Epidermal melanocyte (primary cell): ENCODE data around the gene RASEF.

Experiments used
- DNase-seq: peaks from one replicate; pipeline ENCODE4 v3.0.0; 2011; ENCODE audit warnings: low spot score; ENCODE audit not compliant: insufficient read length

RASEF gene

DNA sequence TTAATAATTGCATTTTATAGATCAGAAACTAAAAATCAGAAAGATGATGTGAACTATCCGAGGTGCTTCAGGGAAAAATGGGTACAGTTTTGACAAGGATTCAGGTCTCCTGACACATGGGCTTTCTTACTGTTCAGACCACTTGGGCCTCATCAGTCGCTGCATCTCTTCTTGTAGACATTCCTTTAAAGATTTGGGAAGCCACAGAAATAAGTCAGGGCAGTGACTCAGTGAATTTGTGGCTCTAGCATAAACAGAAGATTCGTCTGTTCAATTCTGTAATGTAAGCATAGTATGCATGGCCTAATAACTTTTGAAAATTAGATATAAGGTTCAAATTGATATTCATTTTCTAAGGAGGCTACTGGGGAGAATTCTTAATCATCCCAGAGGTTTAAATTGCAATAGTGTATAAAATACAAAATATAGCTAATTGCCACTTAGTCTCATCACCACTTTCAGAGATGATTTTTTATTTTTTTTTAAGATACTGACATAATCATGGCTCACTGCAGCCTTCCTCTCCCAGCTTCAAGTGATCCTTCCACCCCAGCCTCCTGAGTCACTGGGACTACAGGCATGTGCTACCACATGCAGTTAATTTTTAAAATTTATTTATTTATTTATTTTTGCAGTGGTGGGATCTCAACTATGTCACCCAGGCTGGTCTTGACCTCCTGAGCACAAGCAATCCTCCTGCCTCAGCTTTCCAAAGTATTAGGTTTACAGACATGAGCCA is 48.9 kb downstream of the RASEF start:
- no peak for DNase-seq

- DNase-seq, result no peak
Observed at GRCh38 chr9:83012922-83013838, 49.8 kb downstream of the RASEF start.

DNA sequence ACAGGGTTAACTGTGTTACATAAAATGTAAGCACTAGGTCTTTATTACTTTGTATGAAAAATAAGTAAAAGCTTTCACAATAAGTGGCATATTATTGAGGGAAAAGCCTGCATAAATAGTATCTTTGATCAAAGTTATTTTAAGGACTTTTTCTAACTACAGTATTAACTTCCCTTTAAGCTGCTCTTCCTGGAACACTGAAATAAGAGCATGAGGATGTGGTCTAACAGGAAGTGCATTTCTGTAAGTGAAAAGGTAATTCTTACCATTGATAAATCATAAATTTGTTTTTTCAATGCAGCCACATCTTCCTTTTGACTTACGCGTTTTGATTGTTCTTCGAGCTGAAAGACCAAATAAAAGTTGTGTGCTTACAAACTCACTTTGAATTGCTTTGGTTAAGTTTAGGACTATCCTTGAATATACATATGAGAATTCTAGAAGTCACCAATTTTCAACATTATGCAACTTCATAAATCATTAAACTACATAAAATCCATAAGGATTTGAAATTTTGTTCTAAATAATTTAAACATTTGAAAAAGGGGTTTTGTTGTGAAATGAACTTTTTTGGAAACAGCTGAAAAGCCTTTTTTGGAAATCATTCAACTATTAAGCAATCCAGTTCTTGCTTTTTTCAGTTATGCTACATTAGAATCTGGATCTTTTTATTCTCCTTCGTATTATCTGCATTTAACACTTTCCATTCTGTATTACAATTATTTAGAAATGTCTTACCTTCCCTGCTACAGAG is 50.6 kb downstream of the RASEF start:
- no peak for DNase-seq

DNA sequence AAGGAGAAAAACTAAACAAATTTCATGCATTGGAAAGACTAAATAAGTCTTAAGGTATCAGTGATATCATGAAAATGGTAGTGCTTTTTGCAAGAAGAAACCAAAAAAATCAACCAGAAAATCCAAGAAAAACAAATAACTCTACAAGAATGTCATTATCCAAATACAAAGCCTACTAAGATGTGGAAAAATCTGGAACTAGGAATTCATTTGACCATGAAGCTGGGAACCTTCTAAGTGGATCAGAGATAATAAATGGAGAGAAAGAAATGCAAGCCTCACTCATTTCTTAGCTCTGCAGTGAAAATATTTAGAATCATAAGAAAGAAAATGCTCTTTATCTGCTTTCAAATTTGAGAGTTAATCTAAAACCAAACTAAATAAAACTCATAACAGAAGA is 51.3 kb downstream of the RASEF start:
- no peak for DNase-seq

GRCh38 chr9:83007521-83008300 is 55.2 kb downstream of the RASEF start:
- no peak for DNase-seq

DNA sequence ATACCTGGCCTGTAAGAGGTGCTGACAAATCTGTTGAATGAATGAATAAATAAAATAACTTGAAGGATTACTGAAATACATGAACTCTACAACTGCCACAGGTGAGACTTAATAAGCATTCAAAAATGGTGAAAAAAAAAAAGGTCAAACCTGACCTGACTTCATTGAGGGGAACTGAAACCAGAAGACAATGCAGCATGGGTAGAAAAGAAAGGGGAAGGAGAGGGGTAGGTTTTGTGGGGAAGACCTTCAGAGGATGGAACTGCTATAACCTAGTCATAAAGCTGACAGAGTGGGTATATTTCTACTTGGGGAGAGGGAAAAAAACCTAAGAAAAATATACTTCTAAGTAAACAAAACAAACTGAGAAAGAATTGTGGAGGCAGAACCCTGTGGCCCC is 56.6 kb downstream of the RASEF start:
- no peak for DNase-seq

DNA sequence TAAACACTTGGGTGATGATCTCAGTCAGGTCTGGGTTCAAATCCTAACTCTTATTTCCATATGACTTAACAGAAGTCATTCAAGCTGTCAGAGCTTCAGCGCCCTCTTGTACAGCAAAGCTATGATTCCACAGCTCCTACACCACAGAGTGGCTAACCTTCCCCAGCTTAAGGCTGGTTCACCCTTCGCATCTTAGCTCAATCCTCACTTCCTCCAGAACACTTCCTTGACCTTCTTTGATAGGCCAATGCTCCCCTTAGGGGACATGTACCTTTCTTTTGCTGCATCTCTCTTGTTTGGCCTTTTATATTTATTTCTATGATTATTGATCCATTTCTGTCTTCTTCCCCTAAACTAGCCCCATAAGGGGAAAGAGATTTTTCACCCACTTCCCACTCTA is 57.0 kb downstream of the RASEF start:
- DNase-seq, result no peak

- no peak for DNase-seq
Observed at GRCh38 chr9:83005361-83005760, 57.6 kb downstream of the RASEF start.

DNA sequence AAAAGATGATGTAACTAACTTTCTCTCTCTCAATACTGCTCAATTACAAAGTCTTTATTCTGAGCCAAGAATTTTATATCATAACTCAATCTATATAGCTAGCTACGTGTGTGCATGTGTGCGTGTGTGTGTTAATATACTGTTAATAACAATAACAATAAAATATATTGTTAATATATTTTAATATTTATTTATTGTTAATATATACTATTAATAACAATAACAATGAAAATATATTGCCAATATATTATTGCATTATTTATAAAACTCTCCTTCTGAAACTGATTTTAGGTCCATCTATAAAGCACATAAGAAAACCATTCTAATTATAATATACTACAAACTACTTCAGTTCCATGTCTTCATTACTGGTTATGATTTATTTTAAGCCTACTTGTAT is 60.6 kb downstream of the RASEF start:
- DNase-seq, result no peak

- no peak for DNase-seq
Observed at GRCh38 chr9:83000765-83001164, 62.2 kb downstream of the RASEF start.

- DNase-seq, result no peak
Observed at GRCh38 chr9:82998409-82998808, 64.5 kb downstream of the RASEF start.

DNA sequence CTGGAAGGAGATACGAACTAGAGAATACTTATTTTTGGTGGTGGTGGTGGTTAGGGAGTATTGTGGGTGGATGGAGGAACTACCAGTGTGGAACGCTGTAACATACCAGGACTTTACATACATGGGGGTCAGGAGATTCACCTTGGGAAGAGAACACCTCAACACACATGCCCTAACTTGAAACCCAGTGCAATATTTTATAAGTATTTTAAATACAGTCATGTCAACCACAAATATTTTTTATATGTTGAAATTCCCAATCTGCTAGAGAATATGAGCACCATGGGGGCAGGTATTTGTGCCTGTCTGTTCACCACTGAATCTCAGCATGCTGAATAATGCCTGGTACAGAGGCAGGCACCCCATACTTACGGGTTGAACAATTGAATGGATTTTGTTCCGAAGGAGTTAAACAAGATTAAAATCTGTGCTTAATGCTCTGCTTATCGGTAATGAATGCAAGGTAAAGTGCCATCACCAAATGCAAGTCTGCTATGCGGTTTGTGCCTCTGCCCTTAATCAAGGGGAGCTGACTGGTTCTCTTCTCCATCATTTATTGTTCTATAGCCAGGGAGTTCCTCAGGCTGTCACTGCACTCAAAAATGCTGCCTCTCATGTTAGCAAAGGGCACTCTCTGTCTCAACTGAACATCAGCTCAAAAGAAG is 65.3 kb downstream of the RASEF start:
- no peak for DNase-seq

- DNase-seq, result no peak
Observed at GRCh38 chr9:82996941-82997340, 66.0 kb downstream of the RASEF start.

DNA sequence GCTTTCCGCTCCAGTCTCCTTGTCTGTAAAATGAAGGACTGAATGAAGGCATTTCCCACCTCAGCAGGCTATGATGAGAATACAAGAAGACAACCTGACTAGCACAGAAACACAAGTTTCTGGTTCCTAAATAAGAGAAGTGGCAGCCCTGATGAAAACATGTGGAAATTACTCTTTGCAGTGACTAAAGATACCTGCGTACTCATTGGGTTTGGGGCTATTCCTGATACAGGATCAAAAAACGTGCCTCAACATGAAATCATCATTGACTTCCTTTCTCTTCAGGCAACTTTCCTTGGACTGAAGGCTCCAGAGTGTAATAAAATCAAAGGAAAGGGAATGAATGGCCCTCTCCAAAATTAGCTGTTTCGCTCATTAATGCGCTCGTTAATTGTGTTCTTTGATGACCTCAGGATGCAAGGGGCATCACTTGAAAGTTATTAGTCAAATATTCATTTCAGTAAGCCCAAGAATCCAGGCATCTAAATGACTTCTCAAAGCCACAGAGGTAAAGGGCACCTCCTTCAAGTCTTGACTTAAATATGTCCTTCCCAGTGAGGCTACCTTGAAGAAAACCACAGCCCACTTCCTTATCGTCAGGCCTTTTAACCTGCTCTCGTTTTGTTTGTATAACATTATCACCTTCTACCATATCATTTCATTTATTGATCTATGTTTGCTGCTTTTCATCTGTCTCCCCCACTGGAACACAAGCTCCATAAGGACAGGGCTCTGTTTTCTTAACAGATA is 68.9 kb downstream of the RASEF start:
- DNase-seq, result no peak

- DNase-seq, result no peak
Observed at GRCh38 chr9:82991671-82992070, 71.3 kb downstream of the RASEF start.

GRCh38 chr9:82989929-82990328 is 73.0 kb downstream of the RASEF start:
- no peak for DNase-seq

DNA sequence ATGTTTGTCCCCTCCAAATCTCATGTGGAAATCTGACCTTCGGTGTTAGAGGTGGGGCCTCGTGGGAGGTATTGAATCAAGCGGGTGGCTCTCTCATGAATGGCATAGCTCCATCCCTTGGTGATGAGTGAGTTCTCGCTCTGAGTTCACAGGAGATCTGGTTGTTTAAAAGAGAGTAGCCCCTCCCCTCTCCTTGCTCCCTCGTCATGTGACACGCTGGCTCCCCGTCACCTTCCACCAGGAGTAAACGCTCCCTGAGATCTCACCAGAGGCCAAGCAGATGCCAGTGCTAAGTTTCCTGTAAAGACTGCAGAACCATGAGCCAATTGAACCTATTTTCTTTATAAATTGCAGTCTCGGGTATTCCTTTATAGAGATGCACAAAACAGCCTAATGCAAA is 74.5 kb downstream of the RASEF start:
- no peak for DNase-seq

- DNase-seq, result no peak
Observed at GRCh38 chr9:82987370-82988189, 75.4 kb downstream of the RASEF start.

DNA sequence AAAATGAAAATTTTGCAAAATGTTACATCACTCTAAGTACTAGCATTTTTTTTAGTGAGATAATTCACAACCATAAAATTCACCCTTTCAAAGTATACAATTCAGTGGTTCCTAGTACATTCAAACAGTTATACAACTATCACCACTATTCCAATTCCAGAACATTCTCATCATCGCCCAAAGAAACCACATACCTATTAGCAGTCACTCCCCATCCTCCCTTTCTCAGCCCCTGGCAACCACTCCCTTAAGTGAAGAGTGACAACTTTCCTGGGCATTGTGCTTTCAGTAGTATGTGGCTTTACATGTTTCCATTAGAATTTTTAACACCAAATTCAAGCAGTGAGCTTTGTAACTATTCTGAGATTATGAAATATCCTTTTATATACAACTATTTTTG is 81.4 kb downstream of the RASEF start:
- DNase-seq, result no peak
